Naive thymus-derived CD4-positive, alpha-beta T cell (primary cell): ENCODE data around the gene RUNDC3A. TPM values are rescaled to one million over a fixed set of nuclear protein-coding genes. Genes with fewer than 3 reads are reported as not detected.

Source experiments
- ATAC-seq: fragments of 150-1000 bp; cut with Tn5 transposase; 2 replicates; pipeline ENCODE4 v1.10.0; 2021; ENCODE audit warnings: mild to moderate bottlenecking, moderate library complexity
- CTCF ChIA-PET: fragments of 350-600 bp; sonication (Branson Sonifier 250); formaldehyde crosslinking; loops from one replicate; lab custom pipeline; 2021; ENCODE audit warnings: antibody characterized with exemption; lab: Charles Lee
- POLR2A ChIA-PET: fragments of 350-600 bp; sonication (Branson Sonifier 250); formaldehyde crosslinking; loops from one replicate; lab custom pipeline; 2021; ENCODE audit warnings: antibody characterized with exemption, inconsistent platforms; lab: Charles Lee
- DNase-seq, 9 donors: peaks; one replicate each; pipeline versions ENCODE4 v3.0.0 to v3.0.0-alpha.2; 2020 to 2022; ENCODE audit warnings: mixed read lengths in 1 of 9
- H3K27ac ChIP-seq: one replicate; pipeline ENCODE4 v1.7.0; 2013; ENCODE audit warnings: mild to moderate bottlenecking, low read depth, low read length, moderate library complexity
- H3K27me3 ChIP-seq, 2 donors: one replicate each; pipeline ENCODE4 v1.7.0; 2013; ENCODE audit warnings: low read length in 2 of 2, mild to moderate bottlenecking in 2 of 2, moderate library complexity in 2 of 2; ENCODE audit not compliant: control insufficient read depth in 2 of 2, insufficient read depth in 2 of 2
- H3K36me3 ChIP-seq, 3 experiments: 1 replicate in 2 of 3; 2 replicates in 1 of 3; pipeline ENCODE4 v1.7.0; 2013; ENCODE audit warnings: low read length in 3 of 3, mild to moderate bottlenecking in 3 of 3, moderate library complexity in 1 of 3; ENCODE audit not compliant: insufficient read depth in 3 of 3, control insufficient read depth in 2 of 3
- H3K4me1 ChIP-seq, 2 donors: one replicate each; pipeline ENCODE4 v1.7.0; 2013; ENCODE audit warnings: low read length in 2 of 2, mild to moderate bottlenecking in 2 of 2, moderate library complexity in 1 of 2; ENCODE audit not compliant: control insufficient read depth in 2 of 2, insufficient read depth in 2 of 2
- H3K4me3 ChIP-seq: 2 replicates; pipeline ENCODE4 v1.7.0; 2013; ENCODE audit warnings: mild to moderate bottlenecking, low read length
- H3K9me3 ChIP-seq, 3 experiments: 1 replicate in 2 of 3; 2 replicates in 1 of 3; pipeline ENCODE4 v1.7.0; 2013; ENCODE audit warnings: low read length in 3 of 3; ENCODE audit not compliant: control insufficient read depth in 2 of 3
- H3K27ac Mint-ChIP-seq, 9 donors: one replicate each; pipeline ENCODE4 v1.8.0; 2020 to 2022; ENCODE audit warnings: mixed read lengths in 9 of 9, mild to moderate bottlenecking in 8 of 9, moderate library complexity in 5 of 9, inconsistent platforms in 2 of 9
- H3K27me3 Mint-ChIP-seq, 5 donors: one replicate each; pipeline ENCODE4 v1.8.0; 2021 to 2022; ENCODE audit warnings: mixed read lengths in 5 of 5, mild to moderate bottlenecking in 1 of 5
- H3K36me3 Mint-ChIP-seq, 5 donors: one replicate each; pipeline ENCODE4 v1.8.0; 2020 to 2022; ENCODE audit warnings: mixed read lengths in 5 of 5, mild to moderate bottlenecking in 3 of 5, inconsistent platforms in 1 of 5
- H3K4me1 Mint-ChIP-seq, 7 donors: one replicate each; pipeline ENCODE4 v1.8.0; 2020 to 2022; ENCODE audit warnings: mixed read lengths in 7 of 7, mild to moderate bottlenecking in 3 of 7, inconsistent platforms in 1 of 7
- H3K4me3 Mint-ChIP-seq, 10 donors: one replicate each; pipeline ENCODE4 v1.8.0; 2020 to 2022; ENCODE audit warnings: mild to moderate bottlenecking in 10 of 10, mixed read lengths in 10 of 10, moderate library complexity in 6 of 10, inconsistent platforms in 2 of 10
- H3K9me3 Mint-ChIP-seq, 11 donors: one replicate each; pipeline ENCODE4 v1.8.0; 2020 to 2022; ENCODE audit warnings: mixed read lengths in 11 of 11, mild to moderate bottlenecking in 4 of 11, inconsistent platforms in 1 of 11, moderate library complexity in 1 of 11
- intact Hi-C, 2 donors: fragments of 100-400 bp; cut with micrococcal nuclease; formaldehyde crosslinking; loops; one replicate each; pipeline ENCODE4 v1.15.1; 2023
- polyA plus RNA-seq, 2 donors: library from polyadenylated mRNA; unstranded; fragments of 300-500 nt; fragmentation: Illumina TruSeq; gene quantifications; one replicate each; pipeline ENCODE4 v1.2.3, GENCODE V29; 2021
- total RNA-seq, 6 experiments: library from RNA in 5 of 6; stranded (reverse) in 5 of 6; gene quantifications; 1 replicate in 5 of 6; 2 replicates in 1 of 6; pipeline ENCODE4 v1.2.3 and lab custom pipeline; 2021 to 2026

RUNDC3A gene
- total and polyA plus RNA-seq, 7 experiments from 2014 or later, result 0.08 to 0.22 TPM; not detected in 5

DNA sequence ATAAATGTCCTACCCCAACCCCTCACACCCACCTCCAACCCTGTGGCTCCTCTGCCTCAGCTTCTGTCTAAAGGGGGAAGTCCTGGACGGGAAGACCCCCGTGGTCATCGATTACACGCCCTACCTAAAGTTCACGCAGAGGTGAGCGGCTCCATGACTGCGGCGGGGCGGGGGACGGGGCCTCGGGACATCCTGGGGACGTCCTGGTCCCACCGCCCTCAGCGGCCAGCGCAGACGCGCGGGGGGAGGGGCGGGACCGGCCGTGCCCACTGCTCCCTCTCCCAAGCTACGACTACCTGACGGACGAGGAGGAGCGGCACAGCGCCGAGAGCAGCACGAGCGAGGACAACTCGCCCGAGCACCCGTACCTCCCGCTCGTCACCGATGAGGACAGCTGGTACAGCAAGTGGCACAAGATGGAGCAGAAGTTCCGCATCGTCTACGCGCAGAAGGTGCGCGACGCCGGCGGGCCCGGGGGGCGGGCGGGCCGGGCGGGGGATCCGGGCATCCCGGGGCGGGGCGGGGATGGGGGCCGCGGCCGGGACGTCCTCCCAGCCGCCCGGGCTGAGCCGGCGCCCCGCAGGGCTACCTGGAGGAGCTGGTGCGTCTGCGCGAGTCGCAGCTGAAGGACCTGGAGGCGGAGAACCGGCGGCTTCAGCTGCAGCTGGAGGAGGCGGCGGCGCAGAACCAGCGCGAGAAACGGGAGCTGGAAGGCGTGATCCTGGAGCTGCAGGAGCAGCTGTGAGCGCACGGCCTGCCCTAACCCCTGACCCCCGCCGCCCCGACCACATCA is 6.7 kb downstream of the RUNDC3A start:
- H3K36me3 Mint-ChIP-seq, result peaks cover 3 to 12% (median 5%) of the 10 kb centered on the region in 5 donors
- ChIA-PET CTCF (no interaction called here), POLR2A (interaction anchor here (0.8 to 3.1 kb wide), 6 partner anchors 9 to 105 kb away, joined by 3 to 21 read pairs (median 4); partner anchors contain the start of gene UBTF)
- Histone ChIP-seq H3K27ac (no peak overlapping the region), H3K27me3 (peaks cover 0 to 21% of the 10 kb centered on the region in 2 donors), H3K4me1 (peaks cover 0 to 17% of the 10 kb centered on the region in 2 donors), H3K4me3 (peak overlapping the region; percentile 47), H3K36me3 (peaks cover 0 to 8% (median 0%) of the 10 kb centered on the region in 3 experiments), H3K9me3 (no peaks in the 10 kb centered on the region)
- peaks cover 11 to 24% (median 18%) of the 10 kb centered on the region in 7 donors for H3K4me1 Mint-ChIP-seq
- DNase-seq (peak in 5 of 9 donors; percentile 21 to 58 (median 33)), ATAC-seq (peak; percentile 60)
- peak overlapping the region in 1 of 9 donors; percentile 16 for H3K27ac Mint-ChIP-seq
- H3K27me3 Mint-ChIP-seq, result peaks cover 25 to 48% (median 38%) of the 10 kb centered on the region in 5 donors
- intact Hi-C loops, result no loop called here
- peak overlapping the region; percentile 15 to 87 (median 79) for H3K4me3 Mint-ChIP-seq
- peaks cover 0 to 2% (median 0%) of the 10 kb centered on the region in 11 donors for H3K9me3 Mint-ChIP-seq

GRCh38 chr17:44315760-44316731 is 7.6 kb downstream of the RUNDC3A start:
- Histone ChIP-seq H3K4me1 (peaks cover 0 to 17% of the 10 kb centered on the region in 2 donors), H3K27me3 (peaks cover 0 to 21% of the 10 kb centered on the region in 2 donors), H3K9me3 (no peaks in the 10 kb centered on the region), H3K36me3 (peaks cover 0 to 18% (median 0%) of the 10 kb centered on the region in 3 experiments), H3K4me3 (peak overlapping the region; percentile 30), H3K27ac (no peak overlapping the region)
- Mint-ChIP-seq H3K27me3 (peaks cover 25 to 46% (median 38%) of the 10 kb centered on the region in 5 donors), H3K9me3 (peaks cover 0 to 2% (median 0%) of the 10 kb centered on the region in 11 donors), H3K4me3 (peak overlapping the region; percentile 15 to 87 (median 81)), H3K4me1 (peaks cover 10 to 22% (median 17%) of the 10 kb centered on the region in 7 donors), H3K36me3 (peaks cover 3 to 13% (median 5%) of the 10 kb centered on the region in 5 donors), H3K27ac (peak overlapping the region in 1 of 9 donors; percentile 16)
- ChIA-PET CTCF (interaction anchor here (0.7 to 1.3 kb wide), 3 partner anchors 11 to 38 kb away, joined by 3 to 6 read pairs (median 5); no protein-coding TSS in a partner anchor), POLR2A (interaction anchor here (0.7 to 3.1 kb wide), 9 partner anchors 8 to 118 kb away, joined by 3 to 21 read pairs (median 4); partner anchors contain the start of genes RUNDC3A and UBTF)
- DNase-seq (no peak), ATAC-seq (no peak)
- intact Hi-C loops, result no loop called here

- H3K4me3 Mint-ChIP-seq, result peak overlapping the region in 5 of 10 donors; percentile 5 to 65 (median 22)
Observed at GRCh38 chr17:44317545-44317944, 9.1 kb downstream of the RUNDC3A start.

GRCh38 chr17:44318077-44318892 is 9.9 kb downstream of the RUNDC3A start:
- H3K9me3 Mint-ChIP-seq, result peaks cover 0 to 2% (median 0%) of the 10 kb centered on the region in 11 donors
- peaks cover 10 to 41% (median 21%) of the 10 kb centered on the region in 7 donors for H3K4me1 Mint-ChIP-seq
- ATAC-seq, result no peak
- ChIA-PET CTCF (interaction anchor here (1.0 kb wide), 1 partner anchor 109 kb away, joined by 3 read pairs; no protein-coding TSS in a partner anchor), POLR2A (interaction anchor here (0.9 kb wide), 1 partner anchor 9 kb away, joined by 4 read pairs; no protein-coding TSS in a partner anchor)
- DNase-seq, result no peak
- peaks cover 3 to 19% (median 5%) of the 10 kb centered on the region in 5 donors for H3K36me3 Mint-ChIP-seq
- Histone ChIP-seq H3K27ac (no peak overlapping the region), H3K27me3 (peaks cover 0 to 21% of the 10 kb centered on the region in 2 donors), H3K9me3 (no peaks in the 10 kb centered on the region), H3K4me1 (peaks cover 0 to 17% of the 10 kb centered on the region in 2 donors), H3K36me3 (peaks cover 0 to 33% (median 0%) of the 10 kb centered on the region in 3 experiments), H3K4me3 (no peak overlapping the region)
- H3K4me3 Mint-ChIP-seq, result no peak overlapping the region
- intact Hi-C loops, result no loop called here
- H3K27ac Mint-ChIP-seq, result no peak overlapping the region
- peaks cover 25 to 34% (median 32%) of the 10 kb centered on the region in 5 donors for H3K27me3 Mint-ChIP-seq

More at GRCh38 chr17:44317545-44317944, 9.1 kb downstream of the RUNDC3A start:
- H3K27me3 ChIP-seq, result peaks cover 0 to 21% of the 10 kb centered on the region in 2 donors
- no peak overlapping the region for H3K4me3 ChIP-seq
- H3K4me1 ChIP-seq, result peaks cover 0 to 17% of the 10 kb centered on the region in 2 donors
- H3K27ac ChIP-seq, result no peak overlapping the region
- POLR2A ChIA-PET, result interaction anchor here (0.9 to 3.1 kb wide), 3 partner anchors 9 to 97 kb away, joined by 4 to 21 read pairs (median 5); partner anchors contain the start of gene UBTF
- DNase-seq (no peak), ATAC-seq (no peak)
- peaks cover 25 to 41% (median 32%) of the 10 kb centered on the region in 5 donors for H3K27me3 Mint-ChIP-seq
- H3K4me1 Mint-ChIP-seq, result peaks cover 10 to 34% (median 21%) of the 10 kb centered on the region in 7 donors
- peaks cover 3 to 19% (median 5%) of the 10 kb centered on the region in 5 donors for H3K36me3 Mint-ChIP-seq
- H3K27ac Mint-ChIP-seq, result no peak overlapping the region
- no peaks in the 10 kb centered on the region for H3K9me3 ChIP-seq
- peaks cover 0 to 2% (median 0%) of the 10 kb centered on the region in 11 donors for H3K9me3 Mint-ChIP-seq
- H3K36me3 ChIP-seq, result peaks cover 0 to 33% (median 0%) of the 10 kb centered on the region in 3 experiments
- CTCF ChIA-PET, result interaction anchor here (1.0 kb wide), 1 partner anchor 108 kb away, joined by 3 read pairs; no protein-coding TSS in a partner anchor
- intact Hi-C loops, result no loop called here

DNA sequence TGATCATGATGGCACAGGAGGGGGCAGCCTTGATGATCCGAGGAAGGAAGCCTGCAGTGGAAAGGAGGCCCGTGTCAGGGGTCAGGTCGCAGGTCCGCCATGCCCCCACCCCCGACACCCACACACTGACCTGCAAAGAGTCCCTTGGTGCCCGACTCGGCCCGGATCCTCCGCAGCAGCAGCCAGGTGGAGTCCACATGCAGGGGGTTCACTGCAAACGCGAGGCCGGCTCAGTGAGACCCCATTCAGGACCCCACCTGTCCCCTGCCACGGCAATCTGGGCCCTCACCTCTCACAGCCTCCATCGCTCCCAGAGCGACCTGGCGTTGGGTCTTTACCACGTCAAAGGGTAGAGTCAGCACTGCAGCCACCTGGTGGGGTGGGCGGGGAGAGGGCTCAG is 11.7 kb downstream of the RUNDC3A start:
- ATAC-seq (no peak), DNase-seq (no peak)
- H3K27ac Mint-ChIP-seq, result no peak overlapping the region
- Histone ChIP-seq H3K4me3 (no peak overlapping the region), H3K4me1 (peaks cover 8 to 20% of the 10 kb centered on the region in 2 donors), H3K27me3 (peaks cover 0 to 15% of the 10 kb centered on the region in 2 donors), H3K9me3 (no peaks in the 10 kb centered on the region), H3K36me3 (peaks cover 0 to 33% (median 0%) of the 10 kb centered on the region in 3 experiments), H3K27ac (no peak overlapping the region)
- CTCF ChIA-PET, result interaction anchor here (1.7 to 2.1 kb wide), 2 partner anchors 95 to 110 kb away, joined by 3 to 7 read pairs; no protein-coding TSS in a partner anchor
- no peak overlapping the region for H3K4me3 Mint-ChIP-seq
- H3K9me3 Mint-ChIP-seq, result peaks cover 0 to 2% (median 0%) of the 10 kb centered on the region in 11 donors
- H3K27me3 Mint-ChIP-seq, result peaks cover 18 to 24% (median 23%) of the 10 kb centered on the region in 5 donors
- POLR2A ChIA-PET, result interaction anchor here (1.0 to 1.7 kb wide), 2 partner anchors 10 to 110 kb away, joined by 3 to 7 read pairs; no protein-coding TSS in a partner anchor
- intact Hi-C loops, result loop anchor here in 1 of 2 donors (10.0 kb wide), 1 partner anchor 845 kb away; the partner anchor contains the start of gene HEXIM2
- H3K4me1 Mint-ChIP-seq, result peaks cover 10 to 41% (median 22%) of the 10 kb centered on the region in 7 donors
- H3K36me3 Mint-ChIP-seq, result peaks cover 0 to 19% (median 5%) of the 10 kb centered on the region in 5 donors
